DMS79 (cell line): Measurements from ENCODE around the gene CTSH.
A peak's percentile ranks its signal among the peaks of the same experiment; 100 is the strongest.
"Not testable (repeated sequence)": the region's sequence is repeated elsewhere in the genome, so short reads cannot be mapped to it uniquely, and the experiment has no call there.

Experiments
- DNase-seq: peaks from one replicate; lab custom pipeline; 2025; lab: John Stamatoyannopoulos, UW

The CTSH gene

GRCh38 chr15:78921940-78922339 lies 22.9 kb downstream of the CTSH start:
- DNase-seq: no peak

- no peak for DNase-seq
Observed at GRCh38 chr15:78921517-78921916, 23.3 kb downstream of the CTSH start.

- no peak for DNase-seq
Observed at GRCh38 chr15:78917888-78918287, 27.0 kb downstream of the CTSH start.

- DNase-seq: no peak
Observed at GRCh38 chr15:78916088-78916487, 28.8 kb downstream of the CTSH start.

GRCh38 chr15:78915341-78916087 lies 29.3 kb downstream of the CTSH start:
- no peak for DNase-seq

- DNase-seq: no peak
Observed at GRCh38 chr15:78914027-78914764, 30.6 kb downstream of the CTSH start.

- DNase-seq: no peak
Observed at GRCh38 chr15:78913012-78913411, 31.8 kb downstream of the CTSH start.

GRCh38 chr15:78912316-78912715 lies 32.5 kb downstream of the CTSH start:
- DNase-seq: no peak

- no peak for DNase-seq
Observed at GRCh38 chr15:78910271-78910670, 34.6 kb downstream of the CTSH start.

GRCh38 chr15:78909791-78910228 lies 35.0 kb downstream of the CTSH start:
- DNase-seq: no peak

GRCh38 chr15:78909160-78909695 lies 35.6 kb downstream of the CTSH start:
- DNase-seq: no peak

- DNase-seq: no peak
Observed at GRCh38 chr15:78907577-78907976, 37.3 kb downstream of the CTSH start.

GRCh38 chr15:78906316-78906620 lies 38.6 kb downstream of the CTSH start:
- DNase-seq: peak; percentile 42

GRCh38 chr15:78904599-78905358 lies 40.1 kb downstream of the CTSH start:
- no peak for DNase-seq

- DNase-seq: not testable (repeated sequence)
Observed at GRCh38 chr15:78902281-78903032, 42.4 kb downstream of the CTSH start.

GRCh38 chr15:78900819-78901533 lies 43.9 kb downstream of the CTSH start:
- not testable (repeated sequence) for DNase-seq

GRCh38 chr15:78898540-78898939 lies 46.3 kb downstream of the CTSH start:
- no peak for DNase-seq

- no peak for DNase-seq
Observed at GRCh38 chr15:78895471-78895870, 49.4 kb downstream of the CTSH start.

GRCh38 chr15:78893538-78893937 lies 51.3 kb downstream of the CTSH start:
- no peak for DNase-seq

GRCh38 chr15:78889000-78889399 lies 55.8 kb downstream of the CTSH start:
- DNase-seq: no peak

- DNase-seq: no peak
Observed at GRCh38 chr15:78881681-78882080, 63.2 kb downstream of the CTSH start.
